ENCODE measurements around the gene SMOC2. TPM values are rescaled to one million over a fixed set of nuclear protein-coding genes. Genes with fewer than 3 reads are reported as not detected.

Gene SMOC2
- polyA plus RNA-seq, 3 donors, result not detected

DNA sequence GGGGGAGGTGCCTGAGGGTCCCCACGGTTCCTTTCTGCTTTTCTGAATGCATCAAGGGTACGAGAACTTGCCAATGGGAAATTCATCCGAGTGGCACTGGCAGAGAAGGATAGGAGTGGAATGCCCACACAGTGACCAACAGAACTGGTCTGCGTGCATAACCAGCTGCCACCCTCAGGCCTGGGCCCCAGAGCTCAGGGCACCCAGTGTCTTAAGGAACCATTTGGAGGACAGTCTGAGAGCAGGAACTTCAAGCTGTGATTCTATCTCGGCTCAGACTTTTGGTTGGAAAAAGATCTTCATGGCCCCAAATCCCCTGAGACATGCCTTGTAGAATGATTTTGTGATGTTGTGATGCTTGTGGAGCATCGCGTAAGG lies 226.4 kb downstream of the SMOC2 start:
- no peak overlapping the region for H3K9ac ChIP-seq (ENCODE audit: insufficient read depth, low read length, poor library complexity, severe bottlenecking)
- Mint-ChIP-seq H3K4me1 (no peaks in the 10 kb centered on the region), H3K27me3 (ENCODE audit: low read depth in 3 of 3) (peaks cover 0 to 1% (median 0%) of the 10 kb centered on the region in 3 donors), H3K36me3 (no peaks in the 10 kb centered on the region), H3K9me3 (peaks cover 0 to 7% (median 2%) of the 10 kb centered on the region in 7 donors), H3K4me3 (no peak overlapping the region), H3K27ac (no peak overlapping the region)
- H4K20me1 ChIP-seq (ENCODE audit: insufficient read depth, low read length), result no peaks in the 10 kb centered on the region
- H3K4me1 ChIP-seq (ENCODE audit: control insufficient read depth in 1 of 2, insufficient read depth in 2 of 2, low read length in 2 of 2), result no peaks in the 10 kb centered on the region
- TF ChIP-seq, protein P1, sequence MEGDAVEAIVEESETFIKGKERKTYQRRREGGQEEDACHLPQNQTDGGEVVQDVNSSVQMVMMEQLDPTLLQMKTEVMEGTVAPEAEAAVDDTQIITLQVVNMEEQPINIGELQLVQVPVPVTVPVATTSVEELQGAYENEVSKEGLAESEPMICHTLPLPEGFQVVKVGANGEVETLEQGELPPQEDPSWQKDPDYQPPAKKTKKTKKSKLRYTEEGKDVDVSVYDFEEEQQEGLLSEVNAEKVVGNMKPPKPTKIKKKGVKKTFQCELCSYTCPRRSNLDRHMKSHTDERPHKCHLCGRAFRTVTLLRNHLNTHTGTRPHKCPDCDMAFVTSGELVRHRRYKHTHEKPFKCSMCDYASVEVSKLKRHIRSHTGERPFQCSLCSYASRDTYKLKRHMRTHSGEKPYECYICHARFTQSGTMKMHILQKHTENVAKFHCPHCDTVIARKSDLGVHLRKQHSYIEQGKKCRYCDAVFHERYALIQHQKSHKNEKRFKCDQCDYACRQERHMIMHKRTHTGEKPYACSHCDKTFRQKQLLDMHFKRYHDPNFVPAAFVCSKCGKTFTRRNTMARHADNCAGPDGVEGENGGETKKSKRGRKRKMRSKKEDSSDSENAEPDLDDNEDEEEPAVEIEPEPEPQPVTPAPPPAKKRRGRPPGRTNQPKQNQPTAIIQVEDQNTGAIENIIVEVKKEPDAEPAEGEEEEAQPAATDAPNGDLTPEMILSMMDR (IDR thresholded peaks at IDR 0.05), result no peak
- H3K27me3 ChIP-seq (ENCODE audit: control insufficient read depth in 2 of 2, insufficient read depth in 2 of 2, low read length in 2 of 2), result no peaks in the 10 kb centered on the region
- intact Hi-C loops (cut with micrococcal nuclease), result no loop called here
- DNase-seq, result no peak
- H2AFZ ChIP-seq (ENCODE audit: insufficient read depth, low read depth, low read length, poor library complexity, severe bottlenecking), result no peak overlapping the region
- no peaks in the 10 kb centered on the region for H3K36me3 ChIP-seq (replicated peaks in 1 of 2; ENCODE audit: control insufficient read depth in 1 of 2, insufficient read depth in 2 of 2, low read length in 2 of 2)
- 93% methylated on average over 4 of the region's 7 CpGs for WGBS (ENCODE audit: insufficient coverage)
- H3K4me3 ChIP-seq (replicated peaks in 1 of 3; ENCODE audit: low read depth in 2 of 3, low read length in 3 of 3), result no peak overlapping the region
- H3K79me2 ChIP-seq (ENCODE audit: insufficient read depth, low read length), result no peaks in the 10 kb centered on the region
- H3K4me2 ChIP-seq (replicated peaks; ENCODE audit: extremely low read depth, low read length, poor library complexity, severe bottlenecking), result no peak overlapping the region
- peaks cover 0 to 8% of the 10 kb centered on the region in 2 donors for H3K9me3 ChIP-seq (replicated peaks in 1 of 2; ENCODE audit: control insufficient read depth in 1 of 2, insufficient read depth in 1 of 2, low read length in 2 of 2)
- no peak overlapping the region for H3K27ac ChIP-seq (ENCODE audit: low read depth in 1 of 2, low read length in 2 of 2)

DNA sequence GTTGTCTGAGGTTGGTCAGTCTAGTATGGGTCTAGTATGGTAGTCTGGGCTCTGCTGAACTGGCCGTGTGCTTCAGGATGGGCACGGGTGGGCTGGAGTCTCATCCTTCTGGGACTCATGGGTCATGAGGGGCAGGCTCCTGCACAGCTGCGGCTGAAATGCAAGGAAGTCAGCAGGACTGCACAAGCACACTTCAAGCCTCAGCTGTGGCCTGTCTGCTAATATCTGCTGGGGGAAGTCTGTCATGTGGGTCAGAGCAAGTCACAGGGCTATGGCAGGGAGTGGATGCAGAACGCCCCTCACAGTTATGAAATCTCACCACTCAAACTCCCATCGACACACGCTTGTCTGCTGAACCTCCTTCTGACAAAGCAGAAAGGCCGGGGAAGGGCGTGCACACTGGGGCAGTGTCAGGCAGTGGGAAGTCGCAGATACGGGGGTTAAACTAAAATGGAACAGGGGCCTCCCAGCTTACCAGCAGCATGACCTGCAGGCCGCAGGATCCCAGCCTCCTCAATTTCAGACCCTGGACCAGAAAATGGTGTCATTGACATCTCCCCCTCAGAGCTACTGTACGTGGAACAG lies 229.5 kb downstream of the SMOC2 start:
- 91% methylated on average over 11 of the region's 12 CpGs for WGBS (ENCODE audit: insufficient coverage)
- Histone ChIP-seq H3K27me3 (ENCODE audit: control insufficient read depth in 2 of 2, insufficient read depth in 2 of 2, low read length in 2 of 2) (no peaks in the 10 kb centered on the region), H3K36me3 (replicated peaks in 1 of 2; ENCODE audit: control insufficient read depth in 1 of 2, insufficient read depth in 2 of 2, low read length in 2 of 2) (no peaks in the 10 kb centered on the region), H2AFZ (ENCODE audit: insufficient read depth, low read depth, low read length, poor library complexity, severe bottlenecking) (no peak overlapping the region), H4K20me1 (ENCODE audit: insufficient read depth, low read length) (no peaks in the 10 kb centered on the region), H3K27ac (ENCODE audit: low read depth in 1 of 2, low read length in 2 of 2) (no peak overlapping the region), H3K9ac (ENCODE audit: insufficient read depth, low read length, poor library complexity, severe bottlenecking) (no peak overlapping the region), H3K4me2 (replicated peaks; ENCODE audit: extremely low read depth, low read length, poor library complexity, severe bottlenecking) (no peak overlapping the region), H3K9me3 (replicated peaks in 1 of 2; ENCODE audit: control insufficient read depth in 1 of 2, insufficient read depth in 1 of 2, low read length in 2 of 2) (peaks cover 0 to 4% of the 10 kb centered on the region in 2 donors), H3K4me3 (replicated peaks in 1 of 3; ENCODE audit: low read depth in 2 of 3, low read length in 3 of 3) (no peak overlapping the region), H3K4me1 (ENCODE audit: control insufficient read depth in 1 of 2, insufficient read depth in 2 of 2, low read length in 2 of 2) (no peaks in the 10 kb centered on the region), H3K79me2 (ENCODE audit: insufficient read depth, low read length) (no peaks in the 10 kb centered on the region)
- DNase-seq, result no peak
- H3K27me3 Mint-ChIP-seq (ENCODE audit: low read depth in 3 of 3), result no peaks in the 10 kb centered on the region
- intact Hi-C loops (cut with micrococcal nuclease), result no loop called here
- H3K4me1 Mint-ChIP-seq, result no peaks in the 10 kb centered on the region
- H3K36me3 Mint-ChIP-seq, result no peaks in the 10 kb centered on the region
- TF ChIP-seq, protein P1 (IDR thresholded peaks at IDR 0.05), result no peak
- H3K27ac Mint-ChIP-seq, result peak overlapping the region in 1 of 7 donors; percentile 38
- no peak overlapping the region for H3K4me3 Mint-ChIP-seq
- peaks cover 0 to 5% (median 2%) of the 10 kb centered on the region in 7 donors for H3K9me3 Mint-ChIP-seq

Measured in CD14-positive monocyte (primary cell).